Duodenal mucosa (tissue), 2 donors: ENCODE measurements around the gene UBE3B.

Experiments used
- H3K27ac ChIP-seq: one replicate; pipeline ENCODE4 v1.7.0; 2013; ENCODE audit warnings: low read depth, low read length
- H3K27me3 ChIP-seq, 2 donors: one replicate each; pipeline ENCODE4 v1.7.0; 2013; ENCODE audit warnings: low read length in 2 of 2, control low read depth in 1 of 2; ENCODE audit not compliant: insufficient read depth in 2 of 2, control insufficient read depth in 1 of 2
- H3K36me3 ChIP-seq, 2 donors: one replicate each; pipeline ENCODE4 v1.7.0; 2013; ENCODE audit warnings: low read length in 2 of 2, control low read depth in 1 of 2; ENCODE audit not compliant: insufficient read depth in 2 of 2, control insufficient read depth in 1 of 2
- H3K4me1 ChIP-seq, 2 donors: one replicate each; pipeline ENCODE4 v1.7.0; 2013; ENCODE audit warnings: low read length in 2 of 2, control low read depth in 1 of 2; ENCODE audit not compliant: insufficient read depth in 2 of 2, control insufficient read depth in 1 of 2
- H3K4me3 ChIP-seq, 2 donors: one replicate each; pipeline ENCODE4 v1.7.0; 2013; ENCODE audit warnings: low read length in 2 of 2, low read depth in 1 of 2
- H3K9ac ChIP-seq, 2 donors: one replicate each; pipeline ENCODE4 v1.7.0; 2013; ENCODE audit warnings: low read length in 2 of 2, low read depth in 1 of 2
- H3K9me3 ChIP-seq, 2 donors: one replicate each; pipeline ENCODE4 v1.7.0; 2013; ENCODE audit warnings: low read length in 2 of 2, control low read depth in 1 of 2; ENCODE audit not compliant: control insufficient read depth in 1 of 2

Gene UBE3B

DNA sequence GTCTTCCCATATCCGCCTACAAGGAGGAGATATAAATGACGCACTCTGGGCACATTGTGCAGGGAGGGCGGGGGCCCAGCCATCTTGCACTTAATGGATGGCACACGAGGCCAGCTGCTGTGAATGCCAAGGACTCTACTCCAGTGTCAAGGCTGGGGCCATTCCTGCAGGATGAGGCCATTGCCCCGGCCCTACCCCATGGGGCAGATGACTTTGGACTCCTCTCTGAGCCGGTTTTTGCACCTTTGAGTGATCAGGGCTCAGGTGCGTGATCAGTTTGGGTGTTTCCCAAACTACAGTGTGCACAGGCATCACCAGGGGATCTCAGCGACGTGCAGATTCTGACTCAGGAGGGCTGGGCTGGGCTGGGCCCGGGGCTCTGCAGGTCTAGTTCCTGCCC is 79.8 kb downstream of the UBE3B start:
- Histone ChIP-seq H3K27ac (no peak overlapping the region), H3K9ac (no peak overlapping the region), H3K4me3 (no peak overlapping the region), H3K27me3 (peaks cover 0 to 10% of the 10 kb centered on the region in 2 donors), H3K9me3 (no peaks in the 10 kb centered on the region), H3K4me1 (peaks cover 18 to 24% of the 10 kb centered on the region in 2 donors), H3K36me3 (peaks cover 0 to 20% of the 10 kb centered on the region in 2 donors)

DNA sequence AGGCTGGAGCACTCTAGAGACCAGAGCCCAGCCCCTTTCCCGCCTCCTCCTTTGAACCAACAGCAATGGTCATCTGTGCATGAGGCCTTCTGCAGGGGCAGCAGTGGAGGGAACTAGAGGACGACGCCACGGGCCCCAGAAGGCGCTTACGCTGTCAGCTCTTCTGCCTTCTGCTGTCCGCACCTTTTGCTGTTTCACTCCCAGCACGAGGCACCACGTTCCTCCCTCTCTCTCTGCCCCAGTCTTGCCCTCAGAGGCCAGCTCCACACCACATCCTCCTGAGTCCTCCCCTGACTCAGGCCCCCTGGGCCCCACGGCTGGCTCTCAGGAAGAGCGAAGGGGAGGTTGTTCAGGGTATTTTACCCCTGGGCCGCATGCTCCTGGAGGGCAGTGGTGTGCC is 80.4 kb downstream of the UBE3B start:
- peaks cover 0 to 26% of the 10 kb centered on the region in 2 donors for H3K36me3 ChIP-seq
- no peaks in the 10 kb centered on the region for H3K9me3 ChIP-seq
- no peak overlapping the region for H3K27ac ChIP-seq
- H3K4me3 ChIP-seq: no peak overlapping the region
- peaks cover 0 to 10% of the 10 kb centered on the region in 2 donors for H3K27me3 ChIP-seq
- H3K9ac ChIP-seq: no peak overlapping the region
- peaks cover 18 to 24% of the 10 kb centered on the region in 2 donors for H3K4me1 ChIP-seq

DNA sequence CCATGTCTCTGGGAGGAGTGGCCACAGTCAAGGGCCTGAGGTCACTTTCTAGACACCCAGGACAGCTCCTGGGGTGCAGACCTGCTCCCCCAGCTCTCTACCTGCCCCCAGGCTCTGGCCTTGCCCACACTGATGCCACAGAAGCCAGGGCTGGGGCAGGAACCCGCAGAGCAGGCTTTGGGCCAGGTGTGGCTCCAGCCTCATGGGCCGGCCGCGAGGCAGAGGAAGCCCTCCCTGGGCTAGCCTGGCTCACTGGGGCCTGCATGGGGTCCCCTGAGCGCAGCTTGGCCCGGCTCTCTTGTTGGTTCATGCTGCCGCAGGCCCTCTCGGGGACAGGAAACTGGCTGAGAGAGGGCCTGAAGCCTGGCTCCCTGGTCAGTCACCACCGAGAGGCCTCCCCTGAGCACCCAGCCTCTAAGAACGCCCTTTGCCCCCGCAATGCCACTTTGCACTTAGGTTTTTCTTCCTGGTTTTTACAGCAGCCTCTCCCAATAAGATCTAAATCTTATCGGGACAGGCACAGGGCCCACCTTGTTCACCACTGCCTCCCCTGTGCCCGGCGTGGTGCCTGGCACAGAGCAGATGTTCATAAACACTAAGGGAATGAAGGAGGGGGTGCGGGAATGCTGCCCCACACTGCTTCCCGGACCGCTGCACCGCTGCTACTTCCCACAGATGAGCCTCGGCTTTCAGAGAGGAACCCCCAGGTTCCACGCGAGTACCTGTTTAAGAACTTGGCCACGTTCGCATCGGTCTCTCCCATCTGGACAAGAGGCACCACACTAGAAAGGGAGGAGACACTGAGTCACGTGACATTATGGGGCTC is 81.2 kb downstream of the UBE3B start:
- Histone ChIP-seq H3K4me3 (peak overlapping the region in 1 of 2 donors; percentile 21), H3K4me1 (peaks cover 18 to 19% of the 10 kb centered on the region in 2 donors), H3K9ac (peak overlapping the region in 1 of 2 donors; percentile 16), H3K27ac (peak overlapping the region; percentile 14), H3K36me3 (peaks cover 0 to 34% of the 10 kb centered on the region in 2 donors), H3K27me3 (peaks cover 0 to 10% of the 10 kb centered on the region in 2 donors), H3K9me3 (no peaks in the 10 kb centered on the region)

DNA sequence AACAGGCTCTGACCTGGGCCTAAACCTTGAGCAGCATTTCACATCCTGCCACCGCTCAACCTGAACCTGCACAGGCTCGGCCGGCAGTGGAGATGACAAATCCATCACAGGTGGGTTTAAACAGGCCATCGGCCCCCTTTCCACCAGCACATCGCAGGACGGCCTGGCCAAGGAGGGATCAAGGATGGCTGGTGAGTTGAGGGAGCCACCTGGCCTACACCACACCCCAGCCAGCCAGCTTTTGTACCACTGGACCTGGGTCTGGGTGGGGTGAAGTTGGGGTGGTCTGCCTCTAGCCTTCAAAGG is 81.7 kb downstream of the UBE3B start:
- peak overlapping the region in 1 of 2 donors; percentile 21 for H3K4me3 ChIP-seq
- no peak overlapping the region for H3K9ac ChIP-seq
- peaks cover 14 to 18% of the 10 kb centered on the region in 2 donors for H3K4me1 ChIP-seq
- no peak overlapping the region for H3K27ac ChIP-seq
- H3K36me3 ChIP-seq: peaks cover 0 to 38% of the 10 kb centered on the region in 2 donors
- H3K9me3 ChIP-seq: no peaks in the 10 kb centered on the region
- H3K27me3 ChIP-seq: peaks cover 0 to 6% of the 10 kb centered on the region in 2 donors

DNA sequence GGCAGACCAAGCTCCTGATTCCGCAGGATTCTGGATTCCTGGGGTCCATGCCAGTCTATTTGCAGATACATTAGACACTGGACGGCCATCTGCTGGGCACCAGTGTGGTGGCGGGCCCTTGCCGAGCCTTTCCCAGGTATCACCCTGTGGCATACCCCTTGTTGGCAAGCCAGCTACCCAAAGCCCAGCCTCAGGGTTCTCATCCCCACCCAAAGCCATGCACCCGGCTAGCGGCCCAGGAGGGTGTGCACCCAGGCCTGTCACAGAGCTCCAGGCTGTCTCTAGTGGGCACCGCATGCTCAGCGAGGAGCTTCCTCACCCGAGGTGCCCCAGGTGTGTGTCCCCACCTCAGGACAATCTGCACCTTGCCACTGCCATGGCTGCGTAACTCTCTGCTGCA is 82.2 kb downstream of the UBE3B start:
- Histone ChIP-seq H3K4me3 (no peak overlapping the region), H3K36me3 (peaks cover 0 to 42% of the 10 kb centered on the region in 2 donors), H3K9me3 (no peaks in the 10 kb centered on the region), H3K27me3 (peaks cover 0 to 2% of the 10 kb centered on the region in 2 donors), H3K27ac (no peak overlapping the region), H3K9ac (no peak overlapping the region), H3K4me1 (peaks cover 14 to 18% of the 10 kb centered on the region in 2 donors)

DNA sequence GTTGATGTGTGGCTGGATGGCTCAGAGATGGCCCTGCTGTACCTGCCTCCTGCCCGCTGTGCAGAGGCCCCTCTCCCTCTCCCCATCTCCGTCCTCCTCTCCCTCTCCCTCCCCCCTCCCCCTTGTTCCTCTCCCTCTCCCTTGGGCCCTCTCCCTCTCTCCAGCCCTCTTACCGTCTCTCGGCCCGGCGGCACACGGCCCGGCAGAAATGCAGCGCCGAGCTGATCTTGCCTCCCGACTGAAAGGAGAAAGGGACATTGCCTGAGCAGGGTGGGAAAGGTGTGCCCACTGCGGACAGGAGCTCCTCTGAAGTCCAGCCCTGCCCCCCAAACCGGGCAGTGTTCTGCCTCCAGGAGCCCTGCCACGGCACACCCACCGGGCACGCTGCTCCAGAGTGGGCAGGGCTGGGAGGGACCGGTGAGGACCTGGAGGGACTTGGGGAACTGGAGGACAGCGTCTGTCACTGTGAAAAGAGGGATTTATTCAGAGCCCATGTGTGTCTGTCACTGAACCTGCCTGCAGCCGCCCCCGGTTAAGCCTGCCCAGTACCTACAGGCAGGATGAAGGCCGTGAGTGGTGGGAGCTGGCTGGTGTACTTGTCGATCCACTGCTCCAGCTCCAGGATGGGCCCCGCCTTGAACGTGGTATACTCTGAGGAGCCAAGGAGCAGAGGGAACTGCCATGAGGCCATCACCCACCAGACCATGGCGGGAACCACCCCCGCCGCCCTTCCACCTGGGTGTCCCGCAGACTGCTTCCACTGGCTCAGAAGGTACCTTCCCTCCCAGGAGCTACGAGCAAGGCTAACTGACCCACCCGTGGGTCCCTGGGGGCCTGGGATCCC is 83.7 kb downstream of the UBE3B start:
- H3K9ac ChIP-seq: no peak overlapping the region
- H3K4me3 ChIP-seq: no peak overlapping the region
- no peaks in the 10 kb centered on the region for H3K27me3 ChIP-seq
- no peak overlapping the region for H3K27ac ChIP-seq
- H3K36me3 ChIP-seq: peaks cover 10 to 57% of the 10 kb centered on the region in 2 donors
- H3K9me3 ChIP-seq: no peaks in the 10 kb centered on the region
- peaks cover 14 to 18% of the 10 kb centered on the region in 2 donors for H3K4me1 ChIP-seq

DNA sequence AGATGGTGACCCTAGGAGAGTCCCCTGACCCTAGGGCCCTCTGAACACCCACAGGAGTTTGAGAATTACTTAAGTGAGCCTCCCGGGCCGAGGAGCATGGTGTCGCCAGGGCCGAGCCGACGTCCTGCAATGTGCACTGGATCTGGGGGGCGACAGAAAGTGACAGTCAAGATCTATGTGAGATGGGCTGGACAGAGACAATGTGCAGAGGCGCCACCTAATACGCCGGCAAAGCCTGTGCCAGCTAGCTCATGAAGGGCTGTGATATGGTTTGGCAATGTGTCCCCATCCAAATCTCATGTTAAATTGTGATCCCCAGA is 84.2 kb downstream of the UBE3B start:
- H3K4me1 ChIP-seq: peaks cover 14 to 18% of the 10 kb centered on the region in 2 donors
- no peak overlapping the region for H3K4me3 ChIP-seq
- no peaks in the 10 kb centered on the region for H3K27me3 ChIP-seq
- H3K9me3 ChIP-seq: no peaks in the 10 kb centered on the region
- H3K9ac ChIP-seq: no peak overlapping the region
- H3K36me3 ChIP-seq: peaks cover 11 to 60% of the 10 kb centered on the region in 2 donors
- H3K27ac ChIP-seq: no peak overlapping the region

DNA sequence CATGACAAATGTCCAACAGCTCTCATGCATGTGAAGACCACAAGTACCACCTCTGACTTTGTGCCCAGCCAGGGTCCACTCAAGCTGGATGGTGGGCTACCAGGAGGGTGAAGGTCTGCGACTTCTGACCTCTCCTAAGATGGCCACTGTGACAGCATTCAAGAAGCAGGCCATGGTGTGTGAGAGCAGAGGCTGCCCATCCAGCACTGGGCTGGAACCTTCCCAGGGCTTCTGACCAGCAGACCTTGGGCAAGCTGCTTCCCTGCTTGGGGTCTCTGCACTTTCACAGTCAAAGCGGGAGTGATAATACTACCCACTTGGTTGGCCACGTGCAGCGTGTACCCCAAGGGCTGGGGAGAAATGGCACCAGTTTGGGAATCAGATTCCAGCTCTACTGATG is 85.4 kb downstream of the UBE3B start:
- H3K27ac ChIP-seq: no peak overlapping the region
- H3K9me3 ChIP-seq: no peaks in the 10 kb centered on the region
- peaks cover 14 to 17% of the 10 kb centered on the region in 2 donors for H3K4me1 ChIP-seq
- no peak overlapping the region for H3K9ac ChIP-seq
- H3K4me3 ChIP-seq: no peak overlapping the region
- H3K27me3 ChIP-seq: no peaks in the 10 kb centered on the region
- peaks cover 17 to 64% of the 10 kb centered on the region in 2 donors for H3K36me3 ChIP-seq

DNA sequence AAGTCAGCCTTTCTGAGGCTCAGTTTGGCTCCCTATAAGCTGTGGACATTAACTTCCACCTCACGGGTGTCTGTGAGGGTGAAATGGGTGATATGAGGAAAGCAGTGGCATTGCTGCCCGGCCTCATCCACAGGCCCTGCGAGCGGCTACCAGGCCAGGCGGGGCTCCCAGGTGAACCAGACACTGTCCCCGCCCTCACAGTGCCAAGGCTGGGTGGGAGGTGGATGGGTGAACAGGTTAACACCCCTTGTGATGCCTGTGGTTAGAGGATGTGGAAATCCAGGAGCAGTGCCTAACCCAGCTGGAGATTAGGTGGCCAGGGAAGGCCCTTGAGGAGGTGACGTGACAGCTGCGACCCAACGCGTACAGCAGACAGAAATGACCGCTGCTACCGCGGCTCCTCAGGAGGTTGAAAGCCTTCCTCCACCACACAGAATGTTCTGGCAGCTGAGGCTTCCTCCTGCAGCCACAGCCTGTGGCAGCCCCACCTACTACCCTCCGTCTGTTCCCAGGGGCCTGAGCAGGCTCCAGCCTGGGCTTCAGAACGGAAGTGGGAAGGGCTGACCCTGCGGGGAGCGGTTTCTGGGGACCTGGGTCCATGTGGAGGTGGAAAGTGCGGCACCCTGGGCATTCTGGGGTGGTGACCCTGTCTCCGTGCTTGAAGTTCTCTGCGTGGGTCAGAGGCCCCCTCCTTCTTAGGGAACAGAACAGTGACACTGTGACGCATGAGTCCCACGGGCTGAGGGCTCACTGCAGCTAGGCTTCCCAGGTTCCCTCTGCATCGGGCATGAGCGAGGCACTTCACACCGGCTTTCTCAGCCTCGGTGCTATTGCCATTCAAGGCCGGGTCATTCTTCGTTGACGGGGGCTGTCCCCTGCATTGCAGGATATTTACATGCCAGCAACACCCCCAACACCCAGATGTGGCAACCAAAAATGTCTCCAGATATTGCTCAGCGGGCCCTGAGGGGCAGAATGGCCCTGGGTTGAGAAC is 86.2 kb downstream of the UBE3B start:
- Histone ChIP-seq H3K4me3 (no peak overlapping the region), H3K9me3 (no peaks in the 10 kb centered on the region), H3K27me3 (no peaks in the 10 kb centered on the region), H3K4me1 (peaks cover 8 to 10% of the 10 kb centered on the region in 2 donors), H3K9ac (no peak overlapping the region), H3K27ac (no peak overlapping the region), H3K36me3 (peaks cover 24 to 72% of the 10 kb centered on the region in 2 donors)
